ENCODE data around the gene GNAT1. TPM values are rescaled to one million over a fixed set of nuclear protein-coding genes. Genes with fewer than 3 reads are reported as not detected.

The GNAT1 gene
- polyA plus RNA-seq, 4 donors = not detected

GRCh38 chr3:50174947-50175524 lies 16.4 kb upstream of the GNAT1 start:
- DNase-seq (ENCODE audit: low read depth in 4 of 4, low spot score in 3 of 4) = no peak

DNA sequence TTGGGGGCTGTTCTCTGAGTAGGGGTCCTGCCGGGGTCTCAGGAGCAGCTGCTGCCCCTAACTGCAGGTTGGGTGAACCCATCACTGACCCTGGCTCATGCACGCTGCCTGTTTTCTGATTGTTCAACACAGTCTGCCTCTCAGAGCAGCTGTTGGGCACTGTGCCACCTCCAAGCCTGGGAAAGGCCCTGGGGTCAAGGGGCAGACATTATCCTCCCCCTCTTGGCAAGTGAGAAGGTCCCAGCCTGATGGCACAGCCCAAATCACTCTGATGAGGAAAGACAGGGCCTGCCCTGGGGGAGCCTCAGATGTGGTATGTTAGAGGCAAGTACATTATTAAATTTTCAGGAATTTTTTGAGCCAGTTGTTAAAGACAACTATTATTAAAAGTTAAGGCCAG lies 14.1 kb upstream of the GNAT1 start:
- no peak for DNase-seq (ENCODE audit: low read depth in 4 of 4, low spot score in 3 of 4)

GRCh38 chr3:50179710-50180109 lies 11.7 kb upstream of the GNAT1 start:
- no peak for DNase-seq (ENCODE audit: low read depth in 4 of 4, low spot score in 3 of 4)

- no peak for DNase-seq (ENCODE audit: low read depth in 4 of 4, low spot score in 3 of 4)
These were observed 9.4 kb upstream of the GNAT1 start for GRCh38 chr3:50181985-50182384.

DNA sequence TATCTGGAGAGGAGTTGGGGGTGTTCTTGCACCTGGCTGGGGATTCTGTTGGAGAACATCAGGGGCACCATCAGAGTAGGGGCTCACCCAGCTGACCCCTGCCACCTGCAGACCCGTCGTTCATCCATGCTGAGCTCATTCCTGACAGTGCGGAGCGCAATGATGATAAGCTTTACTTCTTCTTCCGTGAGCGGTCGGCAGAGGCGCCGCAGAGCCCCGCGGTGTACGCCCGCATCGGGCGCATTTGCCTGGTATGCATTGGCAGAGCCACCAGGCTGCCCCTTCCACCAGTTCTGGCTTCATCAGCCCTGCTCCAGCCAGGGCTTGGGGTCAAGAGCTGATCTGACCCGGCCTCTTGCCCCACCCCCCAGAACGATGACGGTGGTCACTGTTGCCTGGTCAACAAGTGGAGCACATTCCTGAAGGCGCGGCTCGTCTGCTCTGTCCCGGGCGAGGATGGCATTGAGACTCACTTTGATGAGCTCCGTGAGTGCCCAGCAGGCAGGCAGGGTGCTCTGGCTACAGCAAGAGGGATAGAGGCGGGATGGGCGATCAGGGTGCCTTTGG lies 8.8 kb upstream of the GNAT1 start:
- no peak for DNase-seq (ENCODE audit: low read depth in 4 of 4, low spot score in 3 of 4)

GRCh38 chr3:50183755-50184154 lies 7.7 kb upstream of the GNAT1 start:
- DNase-seq (ENCODE audit: low read depth in 4 of 4, low spot score in 3 of 4) = no peak

- DNase-seq (ENCODE audit: low read depth in 4 of 4, low spot score in 3 of 4) = no peak
These were observed 7.0 kb upstream of the GNAT1 start for GRCh38 chr3:50184242-50184978.

DNA sequence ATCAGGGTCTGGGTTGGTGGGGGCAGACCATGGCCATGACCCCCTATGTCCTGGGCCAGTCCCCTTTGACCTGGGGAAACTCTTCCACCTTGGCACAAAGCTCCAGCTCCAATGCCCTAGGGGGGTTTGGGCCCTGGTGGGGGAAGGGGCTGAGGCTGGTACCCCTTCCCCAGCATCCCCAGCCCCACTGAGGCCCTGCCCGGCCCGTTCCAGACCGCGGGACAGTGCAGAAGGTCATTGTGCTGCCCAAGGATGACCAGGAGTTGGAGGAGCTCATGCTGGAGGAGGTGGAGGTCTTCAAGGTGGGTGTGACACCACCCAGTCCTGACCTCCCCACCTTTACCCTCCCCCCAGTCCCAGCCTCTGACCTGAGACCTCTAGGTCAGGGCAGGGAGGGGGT lies 6.2 kb upstream of the GNAT1 start:
- no peak for DNase-seq (ENCODE audit: low read depth in 4 of 4, low spot score in 3 of 4)

DNA sequence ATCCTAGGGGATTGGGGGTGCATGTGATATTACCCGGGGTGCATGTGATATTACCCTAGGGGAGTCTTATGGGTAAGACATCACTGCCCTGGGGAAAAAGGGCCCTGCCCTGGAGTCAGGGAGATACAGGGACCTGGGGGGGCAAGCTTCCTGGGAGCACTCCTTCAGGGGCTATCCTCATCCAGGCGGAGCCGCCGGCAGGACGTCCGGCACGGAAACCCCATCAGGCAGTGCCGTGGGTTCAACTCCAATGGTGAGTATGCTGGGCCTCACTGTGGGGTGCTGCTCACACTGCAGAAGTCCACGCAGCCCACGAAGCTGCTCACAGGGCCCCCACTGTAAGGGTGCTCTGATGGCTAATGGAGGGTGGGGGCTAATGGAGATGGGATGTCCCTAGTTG lies 5.3 kb upstream of the GNAT1 start:
- no peak for DNase-seq (ENCODE audit: low read depth in 4 of 4, low spot score in 3 of 4)

- DNase-seq (ENCODE audit: low read depth in 4 of 4, low spot score in 3 of 4) = no peak
These were observed 3.7 kb upstream of the GNAT1 start for GRCh38 chr3:50187750-50188149.

DNA sequence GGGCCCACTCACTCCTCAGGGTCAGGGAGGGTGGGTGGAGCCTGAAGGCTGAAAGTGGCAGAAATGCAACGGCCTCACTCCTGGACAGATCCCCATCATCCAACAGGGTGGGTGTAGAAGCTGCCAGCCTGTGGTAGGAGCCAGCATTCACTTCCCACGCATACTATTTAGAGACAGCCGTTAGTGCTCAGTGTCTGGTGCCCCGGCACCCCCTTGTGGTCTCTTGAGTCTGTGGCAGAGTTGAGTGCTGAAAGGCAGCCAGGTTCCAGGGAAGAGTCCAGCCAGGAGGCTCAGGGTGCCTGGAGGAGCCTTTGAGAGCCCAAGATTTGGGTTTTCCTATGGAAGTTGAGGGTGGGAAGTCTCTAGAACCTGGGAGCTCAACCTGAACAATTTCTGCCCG lies 2.1 kb upstream of the GNAT1 start:
- peak in 2 of 4 donors; percentile 64 to 69 for DNase-seq (ENCODE audit: low read depth in 4 of 4, low spot score in 3 of 4)

DNA sequence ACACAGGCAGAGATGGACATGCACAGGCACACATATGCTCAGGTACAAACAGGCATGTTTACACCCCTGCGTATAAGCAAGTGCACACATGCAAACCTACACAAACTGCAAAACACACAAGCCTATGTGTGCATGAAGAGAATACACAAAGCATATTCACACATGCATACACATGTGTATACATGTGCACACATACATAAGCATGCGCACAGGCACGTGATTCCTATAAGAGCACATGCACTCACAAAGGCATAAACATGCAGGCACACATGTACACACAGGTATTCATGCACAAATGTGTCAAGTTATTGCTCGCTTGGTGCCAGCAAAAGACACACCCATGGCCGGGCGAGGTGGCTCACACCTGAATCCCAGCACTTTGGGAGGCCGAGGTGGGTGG lies 1.4 kb upstream of the GNAT1 start:
- no peak for DNase-seq (ENCODE audit: low read depth in 4 of 4, low spot score in 3 of 4)

DNA sequence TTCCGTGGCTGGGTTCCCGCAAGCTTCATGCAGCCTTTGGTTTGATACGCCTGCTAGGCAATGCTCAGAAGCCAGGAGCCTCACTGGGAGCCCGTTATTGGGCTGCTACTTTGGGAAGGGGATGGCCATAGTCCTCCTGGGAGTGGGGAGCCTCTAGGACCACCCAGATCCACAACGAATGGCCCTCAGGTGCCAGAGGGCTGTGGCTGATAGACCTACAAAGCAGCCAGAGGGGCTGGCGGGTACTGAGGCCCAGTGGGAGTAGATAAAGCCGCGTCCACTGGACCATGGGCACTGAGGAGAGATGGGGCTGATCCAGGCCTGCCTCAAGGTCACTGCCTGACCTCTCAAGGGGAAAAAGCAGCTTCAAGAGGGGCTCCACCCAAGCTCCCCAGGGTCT lies 714 bp downstream of the GNAT1 start:
- no peak for DNase-seq (ENCODE audit: low read depth in 4 of 4, low spot score in 3 of 4)

DNA sequence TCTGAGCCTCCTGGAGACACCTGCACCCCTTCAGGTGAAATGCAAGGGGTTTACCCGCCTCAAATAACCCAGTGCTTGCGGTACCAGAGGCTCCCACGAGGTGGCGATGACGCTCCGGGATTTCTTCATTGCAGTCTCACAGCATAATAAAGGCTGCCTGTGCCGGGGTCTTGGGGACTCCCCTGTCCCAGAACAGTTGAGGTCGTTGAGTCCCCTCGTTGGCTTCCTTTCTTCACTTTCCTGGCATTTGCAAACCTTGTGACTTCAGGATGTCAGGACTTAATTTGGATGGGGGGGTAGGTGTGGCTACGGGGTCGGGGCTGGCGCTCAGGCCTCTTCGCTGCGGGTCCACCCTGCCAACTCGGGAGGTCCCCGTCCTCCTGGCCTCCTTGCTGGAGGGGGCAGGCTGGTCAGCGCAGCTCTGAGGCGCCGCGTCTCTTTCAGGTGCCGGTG lies 1.3 kb downstream of the GNAT1 start:
- DNase-seq (ENCODE audit: low read depth in 4 of 4, low spot score in 3 of 4) = peak in 2 of 4 donors; percentile 57 to 64

GRCh38 chr3:50193286-50193685 lies 1.9 kb downstream of the GNAT1 start:
- DNase-seq (ENCODE audit: low read depth in 4 of 4, low spot score in 3 of 4) = no peak

- no peak for DNase-seq (ENCODE audit: low read depth in 4 of 4, low spot score in 3 of 4)
These were observed 2.3 kb downstream of the GNAT1 start for GRCh38 chr3:50193746-50194127.

DNA sequence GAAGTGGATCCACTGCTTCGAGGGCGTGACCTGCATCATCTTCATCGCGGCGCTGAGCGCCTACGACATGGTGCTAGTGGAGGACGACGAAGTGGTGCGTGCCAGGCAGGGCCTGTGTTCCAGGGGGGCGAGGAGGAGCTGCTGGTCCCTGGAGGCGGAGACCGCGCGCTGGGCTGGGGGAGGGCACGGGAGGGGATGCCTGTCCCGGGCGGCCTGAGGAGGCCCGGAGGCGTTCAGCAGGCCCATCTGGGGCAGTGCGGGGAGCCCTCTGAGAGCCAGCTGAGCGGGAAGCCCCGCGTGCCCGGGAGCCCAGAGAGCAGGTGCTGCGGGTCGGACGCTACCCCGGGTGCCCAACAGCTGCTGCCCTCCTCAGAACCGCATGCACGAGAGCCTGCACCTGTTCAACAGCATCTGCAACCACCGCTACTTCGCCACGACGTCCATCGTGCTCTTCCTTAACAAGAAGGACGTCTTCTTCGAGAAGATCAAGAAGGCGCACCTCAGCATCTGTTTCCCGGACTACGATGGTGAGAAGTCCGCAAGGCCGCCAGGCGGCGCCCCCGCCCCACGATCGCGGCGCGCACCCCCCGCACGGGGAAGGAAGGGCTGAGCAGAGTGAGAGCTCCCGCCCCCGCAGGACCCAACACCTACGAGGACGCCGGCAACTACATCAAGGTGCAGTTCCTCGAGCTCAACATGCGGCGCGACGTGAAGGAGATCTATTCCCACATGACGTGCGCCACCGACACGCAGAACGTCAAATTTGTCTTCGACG lies 2.9 kb downstream of the GNAT1 start:
- peak in 1 of 4 donors; percentile 28 for DNase-seq (ENCODE audit: low read depth in 4 of 4, low spot score in 3 of 4)

- no peak for DNase-seq (ENCODE audit: low read depth in 4 of 4, low spot score in 3 of 4)
These were observed 3.6 kb downstream of the GNAT1 start for GRCh38 chr3:50194903-50195500.

DNA sequence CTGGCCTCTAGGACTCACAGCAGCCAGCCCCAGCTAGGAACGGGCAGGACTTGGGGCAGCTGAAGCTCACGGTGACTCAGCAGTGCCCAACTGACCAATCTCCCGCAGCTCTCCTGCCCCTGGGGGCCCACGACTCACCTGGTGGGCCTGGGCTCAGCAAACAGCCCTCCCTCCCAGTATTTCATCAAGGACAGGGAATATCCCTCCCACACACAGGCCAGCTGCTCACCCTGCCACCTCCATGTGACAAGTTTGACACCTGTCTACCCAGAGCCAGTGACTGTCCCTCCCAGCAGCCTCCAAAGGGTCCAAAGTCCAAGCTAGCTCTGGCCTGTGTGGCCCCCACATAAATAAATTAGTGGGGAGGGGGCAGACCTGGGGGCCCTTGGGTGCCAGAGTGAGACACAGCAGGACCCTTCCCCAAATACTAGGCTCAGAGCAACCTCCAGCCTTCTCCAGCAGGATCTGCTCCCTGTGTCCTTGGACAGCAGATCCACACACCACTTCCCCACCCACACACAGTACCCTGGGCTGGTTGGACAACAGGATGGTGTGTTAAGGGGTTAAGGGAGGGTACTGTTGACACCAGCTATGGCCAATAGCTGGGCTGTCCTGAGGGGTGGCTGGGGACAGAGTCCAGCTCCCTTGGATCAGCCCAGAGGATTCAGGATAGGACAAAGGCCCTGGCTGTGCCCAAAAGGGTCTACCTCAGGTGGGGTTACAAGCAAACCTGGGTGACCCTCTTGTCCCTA lies 4.3 kb downstream of the GNAT1 start:
- no peak for DNase-seq (ENCODE audit: low read depth in 4 of 4, low spot score in 3 of 4)

- no peak for DNase-seq (ENCODE audit: low read depth in 4 of 4, low spot score in 3 of 4)
These were observed 4.9 kb downstream of the GNAT1 start for GRCh38 chr3:50196253-50196801.
